T-helper 2 cell treated with Interferon-gamma antibody and Interleukin-4, amounts not matched to agents 5 μg/mL and 100 μg/mL, for 36 hours (primary cell): ENCODE measurements around the gene GHRL.

Experiments used
- DNase-seq: peaks from one replicate; pipeline ENCODE4 v3.0.0; 2021; ENCODE audit warnings: low spot score
- H3K27ac Mint-ChIP-seq: one replicate; pipeline ENCODE4 v1.8.0; 2021; ENCODE audit warnings: mild to moderate bottlenecking, mixed read lengths
- H3K27me3 Mint-ChIP-seq: one replicate; pipeline ENCODE4 v1.8.0; 2021; ENCODE audit warnings: low read depth, mixed read lengths
- H3K36me3 Mint-ChIP-seq: one replicate; pipeline ENCODE4 v1.8.0; 2021; ENCODE audit warnings: low read depth, mixed read lengths
- H3K4me1 Mint-ChIP-seq: one replicate; pipeline ENCODE4 v1.8.0; 2021; ENCODE audit warnings: low read depth, mixed read lengths
- H3K4me3 Mint-ChIP-seq: one replicate; pipeline ENCODE4 v1.8.0; 2022; ENCODE audit warnings: mild to moderate bottlenecking, moderate library complexity, mixed read lengths
- H3K9me3 Mint-ChIP-seq: one replicate; pipeline ENCODE4 v1.8.0; 2021; ENCODE audit warnings: mixed read lengths

Gene GHRL

DNA sequence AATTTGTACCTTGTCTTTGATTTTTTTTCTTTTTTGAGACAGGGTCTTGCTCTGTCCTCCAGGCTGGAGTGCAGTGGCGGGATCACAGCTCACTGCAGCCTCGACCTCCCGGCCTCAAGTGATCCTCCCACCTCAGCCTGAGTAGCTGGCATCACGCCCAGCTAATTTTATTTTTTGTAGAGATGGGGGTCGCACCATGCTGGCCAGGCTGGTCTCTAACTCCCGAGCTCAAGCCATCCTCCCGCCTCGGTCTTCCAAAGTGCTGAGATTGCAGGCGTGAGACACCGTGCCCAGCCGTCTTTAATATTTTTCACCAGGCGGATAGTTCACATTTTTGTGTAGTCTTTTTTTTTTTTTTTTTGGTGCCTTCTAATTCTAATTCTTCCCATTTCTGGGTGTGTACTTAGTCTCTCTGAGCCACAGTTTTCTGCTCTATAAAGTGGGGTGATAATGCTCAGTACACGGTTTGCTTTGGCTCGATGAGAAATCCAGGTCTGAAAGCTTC is 45.0 kb downstream of the GHRL start:
- no peak for DNase-seq
- Mint-ChIP-seq H3K27me3 (no peaks in the 10 kb centered on the region), H3K4me1 (peaks cover 41% of the 10 kb centered on the region), H3K36me3 (peaks cover 57% of the 10 kb centered on the region), H3K4me3 (peak overlapping the region; percentile 90), H3K9me3 (peaks cover 30% of the 10 kb centered on the region), H3K27ac (peak overlapping the region; percentile 91)

DNA sequence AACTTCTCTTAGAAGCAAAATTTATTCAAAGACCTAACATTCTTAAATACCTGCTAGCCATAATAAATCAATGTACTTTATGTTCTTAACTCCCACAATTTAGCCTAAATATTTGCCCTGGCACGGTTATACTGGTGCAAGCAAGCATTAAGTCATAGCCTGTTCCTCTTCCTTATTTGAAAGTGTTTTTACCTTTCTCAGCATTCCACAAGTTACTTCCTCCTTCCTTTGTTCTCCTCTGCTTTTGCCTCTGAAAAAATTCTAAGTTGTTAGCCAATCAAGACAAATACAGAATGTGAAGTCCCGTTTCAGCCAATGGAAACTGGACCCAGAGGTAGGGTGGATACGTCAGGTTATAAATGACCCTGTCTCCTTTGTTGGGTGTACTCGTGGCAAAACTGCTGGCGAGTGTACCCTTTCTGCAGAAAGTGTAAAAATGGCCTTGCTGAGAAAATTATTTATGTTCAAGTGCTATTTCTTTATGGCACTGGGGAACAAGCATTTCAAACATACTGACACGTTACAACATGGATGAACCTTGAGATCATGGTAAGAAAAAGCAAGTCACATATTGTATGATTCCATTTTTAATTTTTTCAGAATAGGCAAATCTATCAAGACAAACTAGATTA is 47.5 kb downstream of the GHRL start:
- Mint-ChIP-seq H3K27me3 (no peaks in the 10 kb centered on the region), H3K9me3 (peaks cover 30% of the 10 kb centered on the region), H3K4me1 (peaks cover 40% of the 10 kb centered on the region), H3K27ac (no peak overlapping the region), H3K36me3 (peaks cover 43% of the 10 kb centered on the region), H3K4me3 (no peak overlapping the region)
- no peak for DNase-seq

GRCh38 chr3:10244009-10244408 is 48.7 kb downstream of the GHRL start:
- H3K9me3 Mint-ChIP-seq = peaks cover 32% of the 10 kb centered on the region
- H3K4me1 Mint-ChIP-seq = peaks cover 37% of the 10 kb centered on the region
- H3K4me3 Mint-ChIP-seq = peak overlapping the region; percentile 7
- H3K36me3 Mint-ChIP-seq = peaks cover 38% of the 10 kb centered on the region
- peak overlapping the region; percentile 50 for H3K27ac Mint-ChIP-seq
- DNase-seq = no peak
- no peaks in the 10 kb centered on the region for H3K27me3 Mint-ChIP-seq

DNA sequence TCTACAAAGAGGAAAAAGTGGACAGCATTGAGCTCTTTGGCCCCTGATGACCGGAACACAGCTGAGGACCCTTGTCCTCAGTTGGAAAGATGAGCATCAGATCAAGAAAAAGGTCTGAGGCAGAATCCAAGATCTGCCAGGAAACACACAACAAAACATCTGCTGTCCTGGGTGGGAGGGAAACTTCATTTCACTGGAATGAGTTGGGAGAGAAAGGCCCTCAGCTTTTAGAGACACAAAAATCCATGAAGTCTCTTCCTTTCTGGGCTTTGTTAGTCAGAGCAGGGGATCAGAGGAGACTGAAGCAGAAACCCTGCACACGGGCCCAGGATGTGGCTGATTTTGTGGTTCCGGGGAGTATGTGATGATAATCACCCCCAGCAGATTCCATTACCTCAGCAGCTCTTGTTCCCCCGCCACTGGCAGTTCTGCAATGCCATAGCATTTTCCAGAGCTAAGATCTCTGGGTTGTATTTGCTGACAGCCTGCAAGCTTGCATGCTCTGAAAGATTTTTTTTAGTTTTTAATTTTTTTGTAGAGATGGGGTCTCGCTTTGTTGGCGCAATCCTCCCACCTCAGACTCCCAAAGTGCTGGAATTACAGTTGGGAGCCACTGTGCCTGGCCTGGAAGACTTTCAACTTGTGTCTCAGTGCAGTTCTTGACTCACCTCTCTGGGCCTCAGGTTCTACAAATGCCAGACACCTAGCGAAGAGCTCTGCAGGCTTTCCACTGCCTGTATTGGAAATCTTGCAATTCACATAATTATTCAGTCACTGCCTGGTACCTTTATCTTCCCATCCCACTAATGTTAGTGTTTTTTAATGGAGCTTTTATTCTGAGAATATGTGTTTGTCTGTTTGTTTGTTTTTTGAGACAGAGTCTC is 50.3 kb downstream of the GHRL start:
- H3K36me3 Mint-ChIP-seq = peaks cover 43% of the 10 kb centered on the region
- peak overlapping the region; percentile 81 for H3K4me3 Mint-ChIP-seq
- peak; percentile 86 for DNase-seq
- H3K27ac Mint-ChIP-seq = peak overlapping the region; percentile 97
- H3K27me3 Mint-ChIP-seq = no peaks in the 10 kb centered on the region
- H3K4me1 Mint-ChIP-seq = peaks cover 45% of the 10 kb centered on the region
- peaks cover 43% of the 10 kb centered on the region for H3K9me3 Mint-ChIP-seq

- H3K4me3 Mint-ChIP-seq = no peak overlapping the region
- peaks cover 43% of the 10 kb centered on the region for H3K9me3 Mint-ChIP-seq
- H3K4me1 Mint-ChIP-seq = peaks cover 47% of the 10 kb centered on the region
- peaks cover 47% of the 10 kb centered on the region for H3K36me3 Mint-ChIP-seq
- H3K27ac Mint-ChIP-seq = peak overlapping the region; percentile 76
- H3K27me3 Mint-ChIP-seq = no peaks in the 10 kb centered on the region
- no peak for DNase-seq
Measured at GRCh38 chr3:10240799-10241198, 51.9 kb downstream of the GHRL start.

GRCh38 chr3:10238345-10239183 is 54.2 kb downstream of the GHRL start:
- Mint-ChIP-seq H3K4me3 (peak overlapping the region; percentile 77), H3K27ac (peak overlapping the region; percentile 99), H3K4me1 (peaks cover 42% of the 10 kb centered on the region), H3K27me3 (no peaks in the 10 kb centered on the region), H3K36me3 (peaks cover 30% of the 10 kb centered on the region), H3K9me3 (peaks cover 21% of the 10 kb centered on the region)
- peak; percentile 46 for DNase-seq
